ENCODE results near the gene STRIT1.

The STRIT1 gene

GRCh38 chr3:155317211-155317610 lies 23.7 kb upstream of the STRIT1 start:
- DNase-seq (ENCODE audit: low read depth), result peak; percentile 47
- H3K4me3 ChIP-seq (ENCODE audit: control insufficient read depth, low read depth, low read length), result no peak overlapping the region
- no peak for TF ChIP-seq CTCF (conservative IDR thresholded peaks at IDR 0.05; ENCODE audit: control insufficient read depth, insufficient read depth, low read depth, low read length)

DNA sequence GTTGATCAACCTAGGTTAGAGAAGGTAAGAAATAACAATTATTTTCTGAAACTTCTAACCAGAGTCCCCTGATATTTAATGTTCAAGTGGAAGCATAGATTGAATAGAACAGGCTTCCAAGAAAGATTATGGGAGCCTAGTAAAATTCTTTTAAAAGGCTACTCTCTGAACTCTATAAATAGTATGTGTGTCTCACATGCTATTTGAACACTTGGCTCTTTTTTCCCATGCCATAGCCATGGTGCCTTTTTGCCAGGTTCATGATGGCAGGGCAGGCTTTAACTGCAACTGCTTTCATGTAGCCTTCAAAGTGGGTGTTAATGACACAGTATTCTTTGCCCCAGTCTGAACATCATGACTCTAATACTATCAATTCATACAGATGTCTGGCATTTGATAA lies 22.9 kb upstream of the STRIT1 start:
- no peak for TF ChIP-seq CTCF (conservative IDR thresholded peaks at IDR 0.05; ENCODE audit: control insufficient read depth, insufficient read depth, low read depth, low read length)
- H3K4me3 ChIP-seq (ENCODE audit: control insufficient read depth, low read depth, low read length), result no peak overlapping the region
- DNase-seq (ENCODE audit: low read depth), result no peak

- no peak for DNase-seq (ENCODE audit: low read depth)
- TF ChIP-seq CTCF (conservative IDR thresholded peaks at IDR 0.05; ENCODE audit: control insufficient read depth, insufficient read depth, low read depth, low read length), result no peak
- no peak overlapping the region for H3K4me3 ChIP-seq (ENCODE audit: control insufficient read depth, low read depth, low read length)
Observed at GRCh38 chr3:155313916-155314315, 20.4 kb upstream of the STRIT1 start.

DNA sequence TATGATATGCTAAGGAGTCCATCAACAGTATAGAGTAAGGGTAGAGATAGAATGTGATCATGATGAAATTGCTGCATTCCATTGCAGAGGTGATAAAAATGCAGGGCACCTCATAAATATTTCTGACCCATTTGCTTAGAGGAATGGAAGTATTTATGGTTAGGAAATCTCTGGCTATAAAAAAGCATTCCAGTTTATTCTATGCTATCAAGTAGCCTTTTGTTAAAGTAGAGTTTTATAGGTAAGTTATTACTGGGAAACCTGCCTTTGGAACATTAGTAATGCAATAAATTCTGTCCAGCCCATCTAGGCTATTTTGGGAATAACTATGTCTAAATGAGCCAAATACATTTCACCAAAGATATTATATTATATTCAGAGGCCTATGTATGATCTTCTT lies 19.8 kb upstream of the STRIT1 start:
- TF ChIP-seq CTCF (conservative IDR thresholded peaks at IDR 0.05; ENCODE audit: control insufficient read depth, insufficient read depth, low read depth, low read length), result no peak
- H3K4me3 ChIP-seq (ENCODE audit: control insufficient read depth, low read depth, low read length), result no peak overlapping the region
- no peak for DNase-seq (ENCODE audit: low read depth)

- DNase-seq (ENCODE audit: low read depth), result peak; percentile 40
- TF ChIP-seq CTCF (conservative IDR thresholded peaks at IDR 0.05; ENCODE audit: control insufficient read depth, insufficient read depth, low read depth, low read length), result no peak
Observed at GRCh38 chr3:155312781-155313180, 19.3 kb upstream of the STRIT1 start.

DNA sequence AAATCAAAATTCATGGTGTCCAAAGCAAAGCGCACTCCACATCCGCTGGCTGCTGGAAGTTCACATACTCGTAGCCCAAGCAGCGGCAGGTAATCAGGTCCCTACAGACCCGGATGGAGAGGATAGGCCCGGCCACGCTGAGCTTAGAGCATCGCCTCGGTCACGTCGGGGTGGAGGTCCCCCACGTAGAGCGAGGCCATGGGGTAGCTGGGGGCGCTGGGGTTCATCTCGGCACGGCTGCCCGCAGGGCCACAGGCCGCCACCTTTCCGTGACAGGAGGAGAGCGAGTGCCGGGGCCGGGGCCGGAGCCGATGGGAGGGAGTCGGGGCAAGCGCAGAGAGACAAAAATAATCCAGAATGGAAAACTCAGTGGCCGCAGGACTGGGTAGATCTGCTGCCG lies 16.1 kb upstream of the STRIT1 start:
- DNase-seq (ENCODE audit: low read depth), result no peak

More at GRCh38 chr3:155312781-155313180, 19.3 kb upstream of the STRIT1 start:
- no peak overlapping the region for H3K4me3 ChIP-seq (ENCODE audit: control insufficient read depth, low read depth, low read length)

More for the DNA sequence above, 16.1 kb upstream of the STRIT1 start:
- no peak for TF ChIP-seq CTCF (conservative IDR thresholded peaks at IDR 0.05; ENCODE audit: control insufficient read depth, insufficient read depth, low read depth, low read length)
- H3K4me3 ChIP-seq (ENCODE audit: control insufficient read depth, low read depth, low read length), result no peak overlapping the region

Data from fibroblast of mammary gland (primary cell).